Endothelial cell of umbilical vein (primary cell): ENCODE data around the gene TAF1L. TPM values are rescaled to one million over a fixed set of nuclear protein-coding genes. Genes with fewer than 3 reads are reported as not detected.

Experiments used
- BruUV-seq: library from RNA; stranded (reverse); fragments of 400-500 nt; replicated peaks from 2 replicates; lab custom pipeline; 2021; lab: Mats Ljungman, UMichigan
- CTCF ChIA-PET: fragments of 300-600, 350-600 bp; sonication (Branson Sonifier 250); formaldehyde crosslinking; loops from one replicate; lab custom pipeline; 2021; ENCODE audit warnings: antibody characterized with exemption, inconsistent platforms; lab: Charles Lee
- POLR2A ChIA-PET: fragments of 300-600, 350-600 bp; sonication (Branson Sonifier 250); formaldehyde crosslinking; loops from one replicate; lab custom pipeline; 2021; ENCODE audit warnings: antibody characterized with exemption, inconsistent platforms; lab: Charles Lee
- DNase-seq: peaks from one replicate; pipeline ENCODE4 v3.0.0-alpha.2; 2011; ENCODE audit warnings: low read depth, low spot score
- FAIRE-seq: peaks from 2 replicates; lab custom pipeline; 2011; peaks lifted over from hg19 to GRCh38; lab: Jason Lieb, UNC
- H2AFZ ChIP-seq: 2 replicates; pipeline ENCODE4 v1.6.0; 2012; ENCODE audit warnings: low read depth, low read length, control low read depth, inconsistent platforms
- H3K27ac ChIP-seq: 2 replicates; pipeline ENCODE4 v1.5.1; 2011; ENCODE audit warnings: low read depth, mild to moderate bottlenecking, control low read depth, low read length, moderate library complexity; ENCODE audit not compliant: insufficient read depth
- H3K27me3 ChIP-seq, 2 experiments: 2 replicates each; pipeline versions ENCODE4 v1.6.0 to v1.6.1; 2011; ENCODE audit warnings: low read length in 2 of 2, mixed read lengths in 1 of 2; ENCODE audit not compliant: control insufficient read depth in 2 of 2, insufficient read depth in 2 of 2
- H3K36me3 ChIP-seq, 2 experiments: 2 replicates in 1 of 2; 3 replicates in 1 of 2; pipeline ENCODE4 v1.5.1; 2011; ENCODE audit warnings: low read length in 2 of 2, mild to moderate bottlenecking in 1 of 2, moderate library complexity in 1 of 2; ENCODE audit not compliant: control insufficient read depth in 2 of 2, insufficient read depth in 2 of 2; ENCODE audit errors: extremely low read depth in 1 of 2
- H3K4me1 ChIP-seq: 3 replicates; pipeline ENCODE4 v1.5.1; 2011; ENCODE audit warnings: mild to moderate bottlenecking, low read length; ENCODE audit not compliant: control insufficient read depth, insufficient read depth; ENCODE audit errors: extremely low read depth
- H3K4me2 ChIP-seq: 2 replicates; pipeline ENCODE4 v1.6.1; 2011; ENCODE audit warnings: low read length, control low read depth, mixed read lengths; ENCODE audit not compliant: insufficient read depth
- H3K4me3 ChIP-seq, 3 experiments: fragments of 200-600 bp in 1 of 3; sonication (generic), shearing (Covaris generic) in 1 of 3; replicated peaks in 1 of 3; 2 replicates each; pipeline ENCODE4 v1.5.1; 2011 to 2016; ENCODE audit warnings: control low read depth in 3 of 3, low read length in 3 of 3, mild to moderate bottlenecking in 2 of 3, inconsistent platforms in 1 of 3, low read depth in 1 of 3, moderate library complexity in 1 of 3; ENCODE audit not compliant: insufficient read depth in 1 of 3
- H3K79me2 ChIP-seq: 2 replicates; pipeline ENCODE4 v1.6.0; 2012; ENCODE audit warnings: low read length, inconsistent platforms; ENCODE audit not compliant: control insufficient read depth, insufficient read depth
- H3K9ac ChIP-seq: replicated peaks from 2 replicates; pipeline ENCODE3; 2011; ENCODE audit warnings: low read length, control low read depth; ENCODE audit not compliant: insufficient read depth; ENCODE audit errors: extremely low read depth
- H3K9me1 ChIP-seq: replicated peaks from 3 replicates; pipeline ENCODE4 v1.6.0; 2011; ENCODE audit warnings: mild to moderate bottlenecking, low read length; ENCODE audit not compliant: control insufficient read depth, insufficient read depth; ENCODE audit errors: extremely low read depth
- H3K9me3 ChIP-seq: replicated peaks from 2 replicates; pipeline ENCODE4 v1.5.1; 2012; ENCODE audit warnings: low read length, inconsistent platforms; ENCODE audit not compliant: control insufficient read depth, insufficient read depth
- H4K20me1 ChIP-seq: replicated peaks from 2 replicates; pipeline ENCODE3; 2011; ENCODE audit warnings: mild to moderate bottlenecking, low read length; ENCODE audit not compliant: control insufficient read depth, insufficient read depth; ENCODE audit errors: extremely low read depth
- CTCF ChIP-seq, 2 donors: IDR thresholded peaks; 1 replicate in 1 of 2; 2 replicates in 1 of 2; pipeline ENCODE4 v1.5.1; 2011; ENCODE audit warnings: low read length in 2 of 2, mild to moderate bottlenecking in 2 of 2, moderate library complexity in 2 of 2, control low read depth in 1 of 2, inconsistent platforms in 1 of 2, low read depth in 1 of 2; ENCODE audit not compliant: insufficient read depth in 1 of 2; ENCODE audit errors: extremely low read depth in 1 of 2
- EZH2 ChIP-seq: IDR thresholded peaks from 2 replicates; pipeline ENCODE4 v1.6.1; 2012; ENCODE audit warnings: borderline replicate concordance, low read depth, mild to moderate bottlenecking, moderate library complexity, low read length, inconsistent platforms; ENCODE audit not compliant: severe bottlenecking
- FOS ChIP-seq: IDR thresholded peaks from 2 replicates; pipeline ENCODE4 v1.6.1; 2011; ENCODE audit warnings: mild to moderate bottlenecking, low read length, moderate library complexity, borderline replicate concordance; ENCODE audit not compliant: insufficient read depth
- GATA2 ChIP-seq: IDR thresholded peaks from 2 replicates; pipeline ENCODE4 v1.7.0; 2011; ENCODE audit warnings: low read depth, mild to moderate bottlenecking, moderate library complexity, mixed read lengths, low read length; ENCODE audit not compliant: insufficient read length, insufficient read depth
- JUN ChIP-seq: IDR thresholded peaks from 2 replicates; pipeline ENCODE4 v1.6.1; 2011; ENCODE audit warnings: borderline replicate concordance, low read depth; ENCODE audit not compliant: insufficient read length, insufficient read depth
- MAX ChIP-seq: IDR thresholded peaks from 2 replicates; pipeline ENCODE4 v1.6.1; 2011; ENCODE audit not compliant: insufficient read depth, insufficient read length
- MYC ChIP-seq: IDR thresholded peaks from one replicate; pipeline ENCODE4 v1.6.1; 2011; ENCODE audit warnings: mild to moderate bottlenecking, low read depth, low read length
- POLR2A ChIP-seq: IDR thresholded peaks from 2 replicates; pipeline ENCODE4 v1.6.1; 2012; ENCODE audit warnings: low read depth, mild to moderate bottlenecking, control low read depth, low read length
- POLR2AphosphoS5 ChIP-seq: IDR thresholded peaks from 2 replicates; pipeline ENCODE4 v1.6.1; 2012; ENCODE audit warnings: low read depth, mild to moderate bottlenecking, control low read depth, low read length, moderate library complexity; ENCODE audit not compliant: insufficient read depth
- dilution Hi-C: fragments of 300-500 bp; cut with MboI; formaldehyde crosslinking; loops from one replicate; pipeline ENCODE4 v1.15.0; 2019; ENCODE audit warnings: low sequenced_read_pairs; ENCODE audit not compliant: extremely low pct_ligation_motif_present
- intact Hi-C: fragments of 100-400 bp; cut with micrococcal nuclease; formaldehyde crosslinking; loops from one replicate; pipeline ENCODE4 v1.10.0; 2022
- polyA plus RNA-seq, 4 experiments: library from polyadenylated mRNA; depleted of rRNA in 3 of 4; stranded (reverse) in 3 of 4; unstranded in 1 of 4; fragments of >200 nt; gene quantifications; 2 replicates each; pipeline versions ENCODE4 v1.2.1 to v1.2.3, GENCODE V29; 2011 to 2012; ENCODE audit warnings: missing spikeins in 1 of 4
- total RNA-seq: library from RNA; stranded (reverse); gene quantifications from 2 replicates; pipeline ENCODE4 v1.2.3, GENCODE V29; 2021

The TAF1L gene
- total and polyA plus RNA-seq, 2 donors (not counting 3 experiments of a cell fraction or from before 2014, with no cell fraction given) = not detected

GRCh38 chr9:32580631-32581300 lies 54.7 kb downstream of the TAF1L start:
- H3K9me3 ChIP-seq = no peaks in the 10 kb centered on the region
- H2AFZ ChIP-seq = peak overlapping the region; percentile 7
- no peaks in the 10 kb centered on the region for H3K36me3 ChIP-seq
- H3K27me3 ChIP-seq = peaks cover 9 to 10% of the 10 kb centered on the region in 2 experiments
- intact Hi-C loops = loop anchor here (1.0 to 10.0 kb wide), 5 partner anchors 54 to 647 kb away; partner anchors contain the start of gene RIGI
- dilution Hi-C loops = no loop called here
- H3K4me1 ChIP-seq = peaks cover 9% of the 10 kb centered on the region
- H3K79me2 ChIP-seq = no peaks in the 10 kb centered on the region
- POLR2A ChIA-PET = interaction anchor here (0.7 kb wide), 1 partner anchor 204 kb away, joined by 3 read pairs; no protein-coding TSS in a partner anchor
- no peak overlapping the region for H3K4me3 ChIP-seq
- BruUV-seq = no TSS peak
- no peak for FAIRE-seq
- H3K9me1 ChIP-seq = no peaks in the 10 kb centered on the region
- H4K20me1 ChIP-seq = no peaks in the 10 kb centered on the region
- peak overlapping the region; percentile 12 for H3K4me2 ChIP-seq
- peak; percentile 26 for DNase-seq
- no peak overlapping the region for H3K9ac ChIP-seq
- TF ChIP-seq MYC (no peak), POLR2AphosphoS5 (no peak), POLR2A (no peak), EZH2 (no peak), GATA2 (no peak), FOS (no peak), MAX (no peak), JUN (no peak), CTCF (IDR thresholded peaks at IDR 0.05; ENCODE audit: extremely low read depth in 1 of 2, insufficient read depth in 1 of 2, low read depth in 1 of 2, low read length in 2 of 2) (no peak)
- H3K27ac ChIP-seq = no peak overlapping the region
- CTCF ChIA-PET = interaction anchor here (0.7 to 20.3 kb wide), 34 partner anchors 8 to 645 kb away, joined by 3 to 1384 read pairs (median 4); partner anchors contain the start of genes ACO1, NDUFB6, RIGI and SMIM27
